WTC11 (cell line): ENCODE results near the gene TMX1.

ENCODE experiments used
- ATF6 ChIP-seq: sonication (generic); formaldehyde crosslinking; IDR thresholded peaks from 2 replicates; pipeline ENCODE4 v1.8.1; 2023; ENCODE audit warnings: mild to moderate bottlenecking, missing genetic modification reagents
- ETV6 ChIP-seq: sonication (generic); formaldehyde crosslinking; IDR thresholded peaks from 2 replicates; pipeline ENCODE4 v1.8.1; 2022; ENCODE audit warnings: mild to moderate bottlenecking, missing genetic modification reagents
- GABPB1 ChIP-seq: sonication (generic); formaldehyde crosslinking; IDR thresholded peaks from 2 replicates; pipeline ENCODE4 v1.8.1; 2023; ENCODE audit warnings: mild to moderate bottlenecking, missing genetic modification reagents
- JUN ChIP-seq: sonication (generic); formaldehyde crosslinking; IDR thresholded peaks from 2 replicates; pipeline ENCODE4 v1.8.0; 2023; ENCODE audit warnings: mild to moderate bottlenecking, missing genetic modification reagents
- TEAD4 ChIP-seq: sonication (generic); formaldehyde crosslinking; IDR thresholded peaks from 2 replicates; pipeline ENCODE4 v1.8.0; 2022; ENCODE audit warnings: mild to moderate bottlenecking, missing genetic modification reagents
- ZBTB43 ChIP-seq: sonication (generic); formaldehyde crosslinking; IDR thresholded peaks from 2 replicates; pipeline ENCODE4 v1.8.1; 2023; ENCODE audit warnings: mild to moderate bottlenecking, missing genetic modification reagents
- ZNF263 ChIP-seq: sonication (generic); formaldehyde crosslinking; IDR thresholded peaks from 2 replicates; pipeline ENCODE4 v1.8.1; 2022; ENCODE audit warnings: low read depth, mild to moderate bottlenecking, moderate library complexity, missing genetic modification reagents
- ZNF281 ChIP-seq: sonication (generic); formaldehyde crosslinking; IDR thresholded peaks from 2 replicates; pipeline ENCODE4 v1.8.0; 2023; ENCODE audit warnings: mild to moderate bottlenecking, missing genetic modification reagents
- ZNF423 ChIP-seq: fragments of 250-450 bp; sonication (Bioruptor Pico); IDR thresholded peaks from 2 replicates; pipeline ENCODE4 v2.1.2; 2022; ENCODE audit warnings: mild to moderate bottlenecking, moderate library complexity
- TF ChIP-seq, protein P1 (sequence below): fragments of 200-600 bp; IDR thresholded peaks from 2 replicates; pipeline ENCODE4 v1.8.0; 2022; ENCODE audit warnings: antibody characterized with exemption
- TF ChIP-seq, protein P2 (sequence below): sonication (generic); formaldehyde crosslinking; IDR thresholded peaks from 2 replicates; pipeline ENCODE4 v1.8.0; 2022; ENCODE audit warnings: missing genetic modification reagents
- TF ChIP-seq, protein P3 (sequence below): sonication (generic); formaldehyde crosslinking; IDR thresholded peaks from 2 replicates; pipeline ENCODE4 v1.8.0; 2022; ENCODE audit warnings: mild to moderate bottlenecking, missing genetic modification reagents

DNA sequence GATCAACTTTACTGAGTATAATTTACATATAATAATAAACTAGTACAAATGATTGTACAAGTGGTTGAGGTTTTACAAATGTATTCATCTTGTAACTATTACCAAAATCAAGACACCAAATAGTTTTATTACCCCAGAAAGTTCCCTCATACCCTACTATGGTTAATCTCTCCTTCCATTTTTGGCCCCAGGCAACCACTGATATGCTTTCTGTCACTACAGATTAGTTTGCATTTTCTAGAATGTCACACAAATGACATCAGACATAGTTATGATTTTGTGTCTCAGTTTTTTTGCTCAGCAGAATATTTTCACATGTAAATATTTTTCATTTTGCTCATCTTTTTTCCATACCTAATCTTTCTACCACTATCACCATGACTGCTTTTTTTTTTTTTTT lies 49.1 kb downstream of the TMX1 start:
- TF ChIP-seq JUN (CRISPR knock-in tag) (no peak), ZBTB43 (CRISPR knock-in tag) (no peak), ETV6 (no peak), ATF6 (CRISPR knock-in tag) (no peak), ZNF263 (CRISPR knock-in tag) (no peak), GABPB1 (no peak), ZNF281 (CRISPR knock-in tag) (no peak), ZNF423 (no peak), TEAD4 (CRISPR knock-in tag) (no peak)
- TF ChIP-seq, protein P1, sequence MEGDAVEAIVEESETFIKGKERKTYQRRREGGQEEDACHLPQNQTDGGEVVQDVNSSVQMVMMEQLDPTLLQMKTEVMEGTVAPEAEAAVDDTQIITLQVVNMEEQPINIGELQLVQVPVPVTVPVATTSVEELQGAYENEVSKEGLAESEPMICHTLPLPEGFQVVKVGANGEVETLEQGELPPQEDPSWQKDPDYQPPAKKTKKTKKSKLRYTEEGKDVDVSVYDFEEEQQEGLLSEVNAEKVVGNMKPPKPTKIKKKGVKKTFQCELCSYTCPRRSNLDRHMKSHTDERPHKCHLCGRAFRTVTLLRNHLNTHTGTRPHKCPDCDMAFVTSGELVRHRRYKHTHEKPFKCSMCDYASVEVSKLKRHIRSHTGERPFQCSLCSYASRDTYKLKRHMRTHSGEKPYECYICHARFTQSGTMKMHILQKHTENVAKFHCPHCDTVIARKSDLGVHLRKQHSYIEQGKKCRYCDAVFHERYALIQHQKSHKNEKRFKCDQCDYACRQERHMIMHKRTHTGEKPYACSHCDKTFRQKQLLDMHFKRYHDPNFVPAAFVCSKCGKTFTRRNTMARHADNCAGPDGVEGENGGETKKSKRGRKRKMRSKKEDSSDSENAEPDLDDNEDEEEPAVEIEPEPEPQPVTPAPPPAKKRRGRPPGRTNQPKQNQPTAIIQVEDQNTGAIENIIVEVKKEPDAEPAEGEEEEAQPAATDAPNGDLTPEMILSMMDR = no peak
- TF ChIP-seq, protein P2, sequence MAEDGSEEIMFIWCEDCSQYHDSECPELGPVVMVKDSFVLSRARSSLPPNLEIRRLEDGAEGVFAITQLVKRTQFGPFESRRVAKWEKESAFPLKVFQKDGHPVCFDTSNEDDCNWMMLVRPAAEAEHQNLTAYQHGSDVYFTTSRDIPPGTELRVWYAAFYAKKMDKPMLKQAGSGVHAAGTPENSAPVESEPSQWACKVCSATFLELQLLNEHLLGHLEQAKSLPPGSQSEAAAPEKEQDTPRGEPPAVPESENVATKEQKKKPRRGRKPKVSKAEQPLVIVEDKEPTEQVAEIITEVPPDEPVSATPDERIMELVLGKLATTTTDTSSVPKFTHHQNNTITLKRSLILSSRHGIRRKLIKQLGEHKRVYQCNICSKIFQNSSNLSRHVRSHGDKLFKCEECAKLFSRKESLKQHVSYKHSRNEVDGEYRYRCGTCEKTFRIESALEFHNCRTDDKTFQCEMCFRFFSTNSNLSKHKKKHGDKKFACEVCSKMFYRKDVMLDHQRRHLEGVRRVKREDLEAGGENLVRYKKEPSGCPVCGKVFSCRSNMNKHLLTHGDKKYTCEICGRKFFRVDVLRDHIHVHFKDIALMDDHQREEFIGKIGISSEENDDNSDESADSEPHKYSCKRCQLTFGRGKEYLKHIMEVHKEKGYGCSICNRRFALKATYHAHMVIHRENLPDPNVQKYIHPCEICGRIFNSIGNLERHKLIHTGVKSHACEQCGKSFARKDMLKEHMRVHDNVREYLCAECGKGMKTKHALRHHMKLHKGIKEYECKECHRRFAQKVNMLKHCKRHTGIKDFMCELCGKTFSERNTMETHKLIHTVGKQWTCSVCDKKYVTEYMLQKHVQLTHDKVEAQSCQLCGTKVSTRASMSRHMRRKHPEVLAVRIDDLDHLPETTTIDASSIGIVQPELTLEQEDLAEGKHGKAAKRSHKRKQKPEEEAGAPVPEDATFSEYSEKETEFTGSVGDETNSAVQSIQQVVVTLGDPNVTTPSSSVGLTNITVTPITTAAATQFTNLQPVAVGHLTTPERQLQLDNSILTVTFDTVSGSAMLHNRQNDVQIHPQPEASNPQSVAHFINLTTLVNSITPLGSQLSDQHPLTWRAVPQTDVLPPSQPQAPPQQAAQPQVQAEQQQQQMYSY (CRISPR knock-in tag) = no peak
- TF ChIP-seq, protein P3, sequence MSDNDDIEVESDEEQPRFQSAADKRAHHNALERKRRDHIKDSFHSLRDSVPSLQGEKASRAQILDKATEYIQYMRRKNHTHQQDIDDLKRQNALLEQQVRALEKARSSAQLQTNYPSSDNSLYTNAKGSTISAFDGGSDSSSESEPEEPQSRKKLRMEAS (CRISPR knock-in tag) = no peak
